Caco-2 (cell line): Measurements from ENCODE around the gene RORC. TPM values are rescaled to one million over a fixed set of nuclear protein-coding genes. Genes with fewer than 3 reads are reported as not detected.

Source experiments
- BruUV-seq: library from RNA; stranded (reverse); fragments of 400-500 nt; replicated peaks from 2 replicates; lab custom pipeline; 2021; lab: Mats Ljungman, UMichigan
- CTCF ChIA-PET: fragments of 300-600 bp; sonication (Branson Sonifier 250); formaldehyde crosslinking; loops from one replicate; lab custom pipeline; 2022; ENCODE audit warnings: antibody characterized with exemption; lab: Charles Lee
- POLR2A ChIA-PET: fragments of 300-600 bp; sonication (Branson Sonifier 250); formaldehyde crosslinking; loops from one replicate; lab custom pipeline; 2022; ENCODE audit warnings: antibody characterized with exemption; lab: Charles Lee
- DNase-seq, 2 experiments: peaks; one replicate each; pipeline versions ENCODE4 v3.0.0 to v3.0.0-alpha.2; 2020 to 2022
- H3K27me3 ChIP-seq: replicated peaks from 2 replicates; pipeline ENCODE4 v1.6.0; 2011; ENCODE audit warnings: low read length; ENCODE audit not compliant: control insufficient read depth, insufficient read depth
- H3K36me3 ChIP-seq: 2 replicates; pipeline ENCODE4 v1.5.1; 2011; ENCODE audit warnings: low read length; ENCODE audit not compliant: control insufficient read depth, insufficient read depth
- H3K4me1 ChIP-seq: fragments of 250-450 bp; sonication (Bioruptor Pico); 2 replicates; pipeline ENCODE4 v1.5.1; 2020; ENCODE audit warnings: mild to moderate bottlenecking
- H3K4me3 ChIP-seq: 2 replicates; pipeline ENCODE4 v1.5.1; 2011; ENCODE audit warnings: low read depth, mild to moderate bottlenecking, control low read depth, low read length
- H3K9me3 ChIP-seq: fragments of 250-450 bp; sonication (Bioruptor Pico); 2 replicates; pipeline ENCODE4 v1.5.1; 2020; ENCODE audit warnings: mild to moderate bottlenecking, moderate library complexity
- H3K27ac Mint-ChIP-seq: one replicate; pipeline ENCODE4 v1.8.0; 2022; ENCODE audit warnings: mixed read lengths; ENCODE audit not compliant: unreplicated experiment
- H3K27me3 Mint-ChIP-seq: one replicate; pipeline ENCODE4 v1.8.0; 2022; ENCODE audit warnings: mixed read lengths; ENCODE audit not compliant: insufficient read depth, unreplicated experiment
- H3K36me3 Mint-ChIP-seq: one replicate; pipeline ENCODE4 v1.8.0; 2022; ENCODE audit warnings: mild to moderate bottlenecking, mixed read lengths; ENCODE audit not compliant: insufficient read depth, unreplicated experiment
- H3K4me1 Mint-ChIP-seq: one replicate; pipeline ENCODE4 v1.8.0; 2022; ENCODE audit warnings: low read depth, mixed read lengths; ENCODE audit not compliant: unreplicated experiment
- H3K4me3 Mint-ChIP-seq: one replicate; pipeline ENCODE4 v1.8.0; 2022; ENCODE audit warnings: mild to moderate bottlenecking, moderate library complexity, mixed read lengths; ENCODE audit not compliant: unreplicated experiment
- H3K9me3 Mint-ChIP-seq: one replicate; pipeline ENCODE4 v1.8.0; 2022; ENCODE audit warnings: mixed read lengths; ENCODE audit not compliant: unreplicated experiment
- intact Hi-C: fragments of 100-400 bp; cut with micrococcal nuclease; formaldehyde crosslinking; loops from one replicate; pipeline ENCODE4 v1.10.0; 2022; ENCODE audit not compliant: unreplicated experiment
- total RNA-seq: library from RNA; stranded (reverse); gene quantifications from 2 replicates; pipeline ENCODE4 v1.2.3, GENCODE V29; 2022
- TF ChIP-seq, protein P1 (sequence below), 2 experiments: fragments of 200-600 bp in 1 of 2; IDR thresholded peaks; 1 replicate in 1 of 2; 2 replicates in 1 of 2; pipeline versions ENCODE4 v1.5.1 to v1.8.0; 2011 to 2022; ENCODE audit warnings: antibody characterized with exemption in 1 of 2, control low read depth in 1 of 2, inconsistent platforms in 1 of 2, low read depth in 1 of 2, low read length in 1 of 2, mild to moderate bottlenecking in 1 of 2, moderate library complexity in 1 of 2; ENCODE audit not compliant: insufficient read depth in 1 of 2, severe bottlenecking in 1 of 2, unreplicated experiment in 1 of 2

Gene RORC
- total RNA-seq, 1 experiment from 2014 or later, result not detected

DNA sequence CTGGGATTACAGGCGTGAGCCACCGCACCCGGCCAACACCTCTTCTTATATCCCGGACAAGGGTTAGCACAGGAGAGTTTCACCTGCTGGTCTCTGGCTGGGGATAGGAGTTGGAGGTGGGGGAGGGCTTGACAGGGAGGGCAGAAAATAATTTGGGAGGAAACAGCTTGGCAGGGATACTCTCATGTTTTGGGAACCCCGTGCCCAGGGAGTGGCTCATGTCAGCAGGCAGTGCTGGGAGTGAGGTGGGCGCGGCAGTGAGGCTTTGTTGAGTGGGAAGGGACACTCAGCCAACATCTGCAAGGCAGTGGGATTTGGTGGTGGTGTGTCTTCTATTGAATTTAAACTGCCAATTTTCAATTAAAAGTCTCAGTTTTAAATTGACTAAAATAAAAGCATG, 23.1 kb upstream of the RORC start:
- no peaks in the 10 kb centered on the region for H3K27me3 Mint-ChIP-seq
- no peaks in the 10 kb centered on the region for H3K36me3 Mint-ChIP-seq
- H3K4me1 Mint-ChIP-seq, result no peaks in the 10 kb centered on the region
- Histone ChIP-seq H3K4me3 (no peak overlapping the region), H3K9me3 (no peaks in the 10 kb centered on the region), H3K4me1 (no peaks in the 10 kb centered on the region), H3K27me3 (no peaks in the 10 kb centered on the region), H3K36me3 (no peaks in the 10 kb centered on the region)
- H3K9me3 Mint-ChIP-seq, result no peaks in the 10 kb centered on the region
- H3K4me3 Mint-ChIP-seq, result no peak overlapping the region
- no TSS peak for BruUV-seq
- no peak for DNase-seq
- POLR2A ChIA-PET, result no interaction called here
- TF ChIP-seq, protein P1, sequence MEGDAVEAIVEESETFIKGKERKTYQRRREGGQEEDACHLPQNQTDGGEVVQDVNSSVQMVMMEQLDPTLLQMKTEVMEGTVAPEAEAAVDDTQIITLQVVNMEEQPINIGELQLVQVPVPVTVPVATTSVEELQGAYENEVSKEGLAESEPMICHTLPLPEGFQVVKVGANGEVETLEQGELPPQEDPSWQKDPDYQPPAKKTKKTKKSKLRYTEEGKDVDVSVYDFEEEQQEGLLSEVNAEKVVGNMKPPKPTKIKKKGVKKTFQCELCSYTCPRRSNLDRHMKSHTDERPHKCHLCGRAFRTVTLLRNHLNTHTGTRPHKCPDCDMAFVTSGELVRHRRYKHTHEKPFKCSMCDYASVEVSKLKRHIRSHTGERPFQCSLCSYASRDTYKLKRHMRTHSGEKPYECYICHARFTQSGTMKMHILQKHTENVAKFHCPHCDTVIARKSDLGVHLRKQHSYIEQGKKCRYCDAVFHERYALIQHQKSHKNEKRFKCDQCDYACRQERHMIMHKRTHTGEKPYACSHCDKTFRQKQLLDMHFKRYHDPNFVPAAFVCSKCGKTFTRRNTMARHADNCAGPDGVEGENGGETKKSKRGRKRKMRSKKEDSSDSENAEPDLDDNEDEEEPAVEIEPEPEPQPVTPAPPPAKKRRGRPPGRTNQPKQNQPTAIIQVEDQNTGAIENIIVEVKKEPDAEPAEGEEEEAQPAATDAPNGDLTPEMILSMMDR (IDR thresholded peaks at IDR 0.05; ENCODE audit: insufficient read depth in 1 of 2, low read depth in 1 of 2, low read length in 1 of 2, severe bottlenecking in 1 of 2, unreplicated experiment in 1 of 2), result no peak
- intact Hi-C loops, result loop anchor here (5.0 kb wide), 1 partner anchor 52 kb away; no protein-coding TSS in a partner anchor
- CTCF ChIA-PET, result no interaction called here
- no peak overlapping the region for H3K27ac Mint-ChIP-seq

DNA sequence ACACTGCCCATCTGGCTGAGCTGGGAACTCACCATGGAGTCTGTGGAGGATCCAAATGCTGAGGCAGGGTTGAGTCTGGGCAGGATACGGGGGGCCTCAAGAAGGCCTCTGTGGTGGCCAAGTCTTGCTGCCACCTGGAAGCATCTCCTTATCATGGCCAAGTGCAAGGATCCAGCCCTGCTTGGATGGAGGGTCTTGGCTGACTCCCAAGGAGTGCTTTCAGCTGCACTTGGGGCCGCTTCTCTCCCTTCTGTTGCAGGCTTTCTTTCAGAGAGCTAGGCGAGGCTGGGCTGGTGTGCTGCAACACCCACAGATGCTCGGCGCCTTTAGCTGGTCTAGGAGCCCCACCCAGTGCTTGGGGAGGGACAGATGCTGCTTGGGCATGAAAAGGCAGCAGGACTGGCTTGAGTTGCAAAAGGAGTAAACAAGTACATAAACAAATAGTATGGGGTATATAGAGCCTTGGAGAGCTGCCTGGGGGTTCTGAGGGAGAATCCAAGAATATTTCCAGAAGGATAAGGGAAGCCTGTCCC, 21.9 kb upstream of the RORC start, which contains the start of gene THEM5:
THEM5 (minus strand) TSS at position 302 of the 533 bp plus-strand sequence; CDS start at position 155, 147 bp downstream.
- POLR2A ChIA-PET, result interaction anchor here (0.5 kb wide), 1 partner anchor 13 kb away, joined by 3 read pairs; no protein-coding TSS in a partner anchor
- no peaks in the 10 kb centered on the region for H3K4me1 ChIP-seq
- CTCF ChIA-PET, result no interaction called here
- no peak within 1 kb of the TSS for H3K4me3 Mint-ChIP-seq
- no peak for DNase-seq
- TF ChIP-seq, protein P1 (IDR thresholded peaks at IDR 0.05; ENCODE audit: insufficient read depth in 1 of 2, low read depth in 1 of 2, low read length in 1 of 2, severe bottlenecking in 1 of 2, unreplicated experiment in 1 of 2), result no peak
- H3K36me3 Mint-ChIP-seq, result no peaks in the 10 kb centered on the region
- intact Hi-C loops, result loop anchor here (5.0 kb wide), 1 partner anchor 51 kb away; no protein-coding TSS in a partner anchor
- H3K27me3 ChIP-seq, result no peaks in the 10 kb centered on the region
- H3K27ac Mint-ChIP-seq, result no peak within 1 kb of the TSS
- no peaks in the 10 kb centered on the region for H3K4me1 Mint-ChIP-seq
- no TSS peak for BruUV-seq
- no peaks in the 10 kb centered on the region for H3K9me3 ChIP-seq
- H3K36me3 ChIP-seq, result no peaks in the 10 kb centered on the region
- no peaks in the 10 kb centered on the region for H3K27me3 Mint-ChIP-seq
- H3K4me3 ChIP-seq, result no peak within 1 kb of the TSS
- H3K9me3 Mint-ChIP-seq, result no peaks in the 10 kb centered on the region

DNA sequence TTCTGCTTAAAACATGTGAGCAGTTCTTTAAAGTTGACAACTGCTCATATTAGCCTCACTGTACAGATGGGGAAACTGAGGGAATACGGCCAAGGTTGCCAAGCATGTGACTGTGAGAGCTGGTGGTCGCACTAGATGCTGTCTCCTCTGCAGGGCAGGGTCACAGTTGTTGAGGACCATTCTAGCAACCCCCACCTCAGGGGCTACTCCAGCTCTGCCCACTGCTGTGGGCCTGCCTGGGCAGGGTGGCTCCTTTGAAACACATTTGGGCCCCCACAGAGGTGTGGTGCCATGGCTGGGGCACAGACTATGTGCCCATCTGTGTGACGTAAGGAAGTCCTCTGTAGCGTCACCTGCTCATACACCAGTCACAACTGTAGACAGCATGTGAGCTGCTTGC, 21.1 kb upstream of the RORC start:
- no peaks in the 10 kb centered on the region for H3K27me3 Mint-ChIP-seq
- no peak overlapping the region for H3K4me3 Mint-ChIP-seq
- TF ChIP-seq, protein P1 (IDR thresholded peaks at IDR 0.05; ENCODE audit: insufficient read depth in 1 of 2, low read depth in 1 of 2, low read length in 1 of 2, severe bottlenecking in 1 of 2, unreplicated experiment in 1 of 2), result no peak
- Histone ChIP-seq H3K36me3 (no peaks in the 10 kb centered on the region), H3K4me1 (no peaks in the 10 kb centered on the region), H3K9me3 (no peaks in the 10 kb centered on the region), H3K4me3 (no peak overlapping the region), H3K27me3 (no peaks in the 10 kb centered on the region)
- no peaks in the 10 kb centered on the region for H3K36me3 Mint-ChIP-seq
- DNase-seq, result no peak
- no peaks in the 10 kb centered on the region for H3K4me1 Mint-ChIP-seq
- no TSS peak for BruUV-seq
- intact Hi-C loops, result loop anchor here (5.0 kb wide), 1 partner anchor 50 kb away; no protein-coding TSS in a partner anchor
- no peaks in the 10 kb centered on the region for H3K9me3 Mint-ChIP-seq
- ChIA-PET CTCF (no interaction called here), POLR2A (no interaction called here)
- no peak overlapping the region for H3K27ac Mint-ChIP-seq
